Measurements from ENCODE around the gene NPC2. TPM values are rescaled to one million over a fixed set of nuclear protein-coding genes. Genes with fewer than 3 reads are reported as not detected.

NPC2 gene
- polyA plus RNA-seq, 1 experiment = 267 TPM

DNA sequence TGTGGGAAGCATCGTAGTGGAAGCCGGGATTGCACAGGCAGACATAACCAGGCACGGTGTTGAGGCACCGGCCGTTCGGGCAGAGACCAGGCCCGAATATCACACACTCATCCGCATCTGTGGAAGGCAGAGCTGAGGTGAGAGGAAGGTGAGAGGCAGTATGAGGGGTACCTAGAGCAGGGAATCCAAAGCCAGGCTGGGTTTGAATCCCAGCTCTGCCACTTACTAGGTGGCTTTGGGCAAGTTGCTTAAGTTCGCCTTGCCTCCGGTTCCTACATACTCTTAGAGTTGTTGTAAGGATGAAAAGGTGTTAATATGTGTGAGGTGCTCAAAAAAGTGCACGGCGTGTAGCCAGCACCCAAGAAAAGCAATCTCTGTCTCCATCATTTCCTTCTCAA lies 10.8 kb upstream of the NPC2 start:
- POLR2A ChIA-PET = no interaction called here
- TF ChIP-seq, protein P1, sequence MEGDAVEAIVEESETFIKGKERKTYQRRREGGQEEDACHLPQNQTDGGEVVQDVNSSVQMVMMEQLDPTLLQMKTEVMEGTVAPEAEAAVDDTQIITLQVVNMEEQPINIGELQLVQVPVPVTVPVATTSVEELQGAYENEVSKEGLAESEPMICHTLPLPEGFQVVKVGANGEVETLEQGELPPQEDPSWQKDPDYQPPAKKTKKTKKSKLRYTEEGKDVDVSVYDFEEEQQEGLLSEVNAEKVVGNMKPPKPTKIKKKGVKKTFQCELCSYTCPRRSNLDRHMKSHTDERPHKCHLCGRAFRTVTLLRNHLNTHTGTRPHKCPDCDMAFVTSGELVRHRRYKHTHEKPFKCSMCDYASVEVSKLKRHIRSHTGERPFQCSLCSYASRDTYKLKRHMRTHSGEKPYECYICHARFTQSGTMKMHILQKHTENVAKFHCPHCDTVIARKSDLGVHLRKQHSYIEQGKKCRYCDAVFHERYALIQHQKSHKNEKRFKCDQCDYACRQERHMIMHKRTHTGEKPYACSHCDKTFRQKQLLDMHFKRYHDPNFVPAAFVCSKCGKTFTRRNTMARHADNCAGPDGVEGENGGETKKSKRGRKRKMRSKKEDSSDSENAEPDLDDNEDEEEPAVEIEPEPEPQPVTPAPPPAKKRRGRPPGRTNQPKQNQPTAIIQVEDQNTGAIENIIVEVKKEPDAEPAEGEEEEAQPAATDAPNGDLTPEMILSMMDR (IDR thresholded peaks at IDR 0.05; ENCODE audit: insufficient read depth, low read depth, low read length) = no peak
- Histone ChIP-seq H3K4me3 (ENCODE audit: low read depth, low read length) (no peak overlapping the region), H3K36me3 (ENCODE audit: control insufficient read depth, insufficient read depth, low read length) (peaks cover 6% of the 10 kb centered on the region), H3K27me3 (ENCODE audit: control insufficient read depth, insufficient read depth, low read length) (no peaks in the 10 kb centered on the region)
- CTCF ChIA-PET = interaction anchor here (0.8 to 7.4 kb wide), 3 partner anchors 10 to 107 kb away, joined by 3 to 66 read pairs (median 3); partner anchors contain the start of genes ISCA2 and LTBP2
- DNase-seq (ENCODE audit: low read depth) = no peak

DNA sequence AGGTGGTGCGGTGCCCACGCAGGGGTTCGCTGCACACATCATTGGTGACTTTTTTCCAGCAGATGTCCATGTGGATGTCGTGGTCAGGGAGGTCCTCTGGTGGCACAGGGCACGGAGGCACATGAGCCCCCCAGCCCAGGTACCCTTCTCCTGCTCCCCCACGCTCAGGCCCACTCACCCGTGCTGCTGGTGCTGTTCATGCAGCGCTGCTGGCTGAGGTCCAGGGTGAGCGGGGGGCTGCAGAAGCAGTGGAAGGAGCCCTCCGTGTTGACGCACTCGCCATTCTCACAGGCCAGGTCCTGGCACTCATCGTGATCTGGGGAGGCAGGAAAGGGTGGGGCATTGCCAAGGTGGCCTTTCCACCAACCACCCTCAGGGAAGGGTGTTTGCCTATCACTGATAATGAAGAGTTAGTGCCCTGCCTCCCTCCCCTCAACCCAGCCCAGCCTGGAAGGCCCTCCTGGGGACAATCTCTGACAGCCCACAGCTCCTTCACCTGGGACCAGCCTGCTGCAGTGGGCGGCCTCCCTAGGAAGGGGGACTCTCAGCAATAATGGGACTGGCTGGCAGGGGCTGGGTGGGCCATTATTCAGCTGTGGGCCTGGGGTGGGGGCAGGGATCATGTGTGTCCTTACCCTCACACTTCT lies 10.3 kb upstream of the NPC2 start:
- no peak for DNase-seq (ENCODE audit: low read depth)
- Histone ChIP-seq H3K36me3 (ENCODE audit: control insufficient read depth, insufficient read depth, low read length) (peaks cover 4% of the 10 kb centered on the region), H3K27me3 (ENCODE audit: control insufficient read depth, insufficient read depth, low read length) (no peaks in the 10 kb centered on the region), H3K4me3 (ENCODE audit: low read depth, low read length) (no peak overlapping the region)
- ChIA-PET CTCF (interaction anchor here (0.8 to 7.4 kb wide), 7 partner anchors 8 to 402 kb away, joined by 3 to 66 read pairs (median 5); partner anchors contain the start of genes ISCA2 and LTBP2), POLR2A (no interaction called here)
- TF ChIP-seq, protein P1 (IDR thresholded peaks at IDR 0.05; ENCODE audit: insufficient read depth, low read depth, low read length) = no peak

DNA sequence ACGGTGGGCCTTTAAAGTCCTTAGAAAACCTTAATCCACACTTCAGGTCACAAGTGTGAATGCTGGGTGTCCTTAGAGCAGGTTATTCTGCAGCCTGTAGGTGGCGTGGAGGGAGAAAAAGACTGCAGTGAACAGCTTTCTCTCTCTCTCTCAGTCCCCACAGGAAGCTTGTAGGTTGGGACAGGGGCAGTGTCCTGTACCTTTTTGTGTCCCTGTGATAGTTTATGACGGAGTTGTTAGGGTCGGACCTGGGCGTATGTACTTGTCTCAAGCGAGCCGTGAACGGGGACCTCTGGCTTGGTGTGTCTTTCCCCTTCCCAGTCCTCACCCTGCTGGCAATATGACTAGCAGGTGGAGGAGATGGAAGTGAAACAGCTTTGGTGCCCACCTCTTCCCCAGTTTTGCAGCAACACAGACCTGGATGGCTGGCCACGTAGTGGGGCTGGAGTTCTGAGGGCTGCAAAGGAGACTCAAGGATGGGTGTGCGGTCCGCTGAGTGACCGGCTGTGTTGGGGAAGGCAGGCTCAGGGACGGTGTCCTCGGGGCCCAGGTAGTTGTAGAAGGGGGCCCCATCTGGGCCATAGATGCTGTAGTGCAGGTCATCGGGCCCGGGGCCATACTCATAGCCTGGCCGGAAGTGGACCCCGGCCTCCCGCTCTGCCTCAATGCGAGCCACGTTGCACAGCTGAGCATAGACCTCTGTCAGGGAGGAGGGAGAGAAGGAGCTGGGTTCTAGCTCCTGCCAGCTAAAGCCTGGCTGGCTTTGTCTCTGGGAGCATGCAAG lies 9.3 kb upstream of the NPC2 start:
- DNase-seq (ENCODE audit: low read depth) = no peak
- ChIA-PET POLR2A (no interaction called here), CTCF (interaction anchor here (0.6 to 7.4 kb wide), 15 partner anchors 9 to 403 kb away, joined by 3 to 66 read pairs (median 4); partner anchors contain the start of genes ISCA2, LTBP2 and NPC2)
- TF ChIP-seq, protein P1 (IDR thresholded peaks at IDR 0.05; ENCODE audit: insufficient read depth, low read depth, low read length) = peak; percentile 68
- Histone ChIP-seq H3K4me3 (ENCODE audit: low read depth, low read length) (no peak overlapping the region), H3K36me3 (ENCODE audit: control insufficient read depth, insufficient read depth, low read length) (no peaks in the 10 kb centered on the region; the same call in none of the 2 replicates), H3K27me3 (ENCODE audit: control insufficient read depth, insufficient read depth, low read length) (no peaks in the 10 kb centered on the region)

DNA sequence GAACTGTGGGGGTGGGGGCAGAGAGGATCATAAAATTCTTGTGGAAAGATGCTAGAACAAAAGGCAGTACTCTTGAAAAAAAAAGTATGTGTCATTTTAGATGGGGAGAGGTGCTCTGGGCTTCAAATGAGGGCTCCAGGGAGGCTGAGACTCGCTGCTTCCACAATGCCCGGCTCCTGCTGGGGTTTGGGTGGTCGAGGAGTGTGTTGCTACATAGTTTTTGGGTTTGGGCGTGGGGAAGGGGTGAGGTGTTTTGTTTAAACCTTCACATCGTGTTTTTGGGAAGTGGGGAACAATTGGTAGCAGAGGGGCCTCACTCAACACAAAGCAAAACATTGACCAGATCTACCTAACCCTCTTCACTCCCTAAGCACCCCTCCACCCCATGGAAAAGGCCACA lies 8.6 kb upstream of the NPC2 start:
- ChIA-PET POLR2A (no interaction called here), CTCF (interaction anchor here (0.6 to 7.4 kb wide), 19 partner anchors 9 to 404 kb away, joined by 3 to 66 read pairs (median 4); partner anchors contain the start of genes ISCA2, LTBP2 and NPC2)

More for the DNA sequence above, 8.6 kb upstream of the NPC2 start:
- H3K27me3 ChIP-seq (ENCODE audit: control insufficient read depth, insufficient read depth, low read length) = no peaks in the 10 kb centered on the region
- H3K36me3 ChIP-seq (ENCODE audit: control insufficient read depth, insufficient read depth, low read length) = no peaks in the 10 kb centered on the region; the same call in none of the 2 replicates
- no peak for DNase-seq (ENCODE audit: low read depth)
- TF ChIP-seq, protein P1 (IDR thresholded peaks at IDR 0.05; ENCODE audit: insufficient read depth, low read depth, low read length) = no peak
- no peak overlapping the region for H3K4me3 ChIP-seq (ENCODE audit: low read depth, low read length)
